A673 (cell line): Measurements from ENCODE around the gene KAT7. TPM values are rescaled to one million over a fixed set of nuclear protein-coding genes. Genes with fewer than 3 reads are reported as not detected.

Experiments used
- BruUV-seq: library from RNA; stranded (reverse); fragments of 400-500 nt; replicated peaks from 2 replicates; lab custom pipeline; 2021; lab: Mats Ljungman, UMichigan
- CTCF ChIA-PET: fragments of 300-600 bp; sonication (Branson Sonifier 250); formaldehyde crosslinking; loops from one replicate; lab custom pipeline; 2022; ENCODE audit warnings: antibody characterized with exemption; lab: Charles Lee
- POLR2A ChIA-PET: fragments of 300-600 bp; sonication (Branson Sonifier 250); formaldehyde crosslinking; loops from one replicate; lab custom pipeline; 2022; ENCODE audit warnings: antibody characterized with exemption; ENCODE audit not compliant: low non-redundant PET; lab: Charles Lee
- DNase-seq: peaks from one replicate; pipeline ENCODE4 v3.0.0-alpha.2; 2015; ENCODE audit warnings: low spot score
- H3K27ac ChIP-seq: fragments of 200-600 bp; sonication (generic); 2 replicates; pipeline ENCODE4 v1.5.1; 2016; ENCODE audit warnings: mixed run types, low read depth, mild to moderate bottlenecking, mixed read lengths, antibody characterized with exemption, low read length; ENCODE audit not compliant: poor library complexity, severe bottlenecking
- H3K27me3 ChIP-seq: fragments of 200-600 bp; sonication (generic); replicated peaks from 2 replicates; pipeline ENCODE4 v1.6.1; 2017; ENCODE audit warnings: mixed run types, low read depth, mild to moderate bottlenecking, mixed read lengths, antibody characterized with exemption, low read length; ENCODE audit not compliant: insufficient read depth, poor library complexity
- H3K36me3 ChIP-seq: fragments of 200-600 bp; sonication (generic); 2 replicates; pipeline ENCODE4 v1.6.1; 2016; ENCODE audit warnings: mixed run types, mild to moderate bottlenecking, mixed read lengths, antibody characterized with exemption, low read length; ENCODE audit not compliant: insufficient read depth, poor library complexity, severe bottlenecking
- H3K4me1 ChIP-seq: fragments of 200-600 bp; sonication (generic); 2 replicates; pipeline ENCODE4 v1.6.1; 2017; ENCODE audit warnings: mixed run types, mild to moderate bottlenecking, mixed read lengths, antibody characterized with exemption, low read length; ENCODE audit not compliant: insufficient read depth, poor library complexity, severe bottlenecking
- H3K4me3 ChIP-seq: fragments of 200-600 bp; sonication (generic); 2 replicates; pipeline ENCODE4 v1.5.1; 2016; ENCODE audit warnings: low read depth, mixed run types, mild to moderate bottlenecking, mixed read lengths, low read length; ENCODE audit not compliant: poor library complexity, severe bottlenecking
- H3K9me3 ChIP-seq: fragments of 200-600 bp; sonication (generic); 2 replicates; pipeline ENCODE4 v1.6.1; 2016; ENCODE audit warnings: mixed run types, low read depth, mild to moderate bottlenecking, mixed read lengths, antibody characterized with exemption, low read length; ENCODE audit not compliant: poor library complexity, severe bottlenecking
- CTCF ChIP-seq: fragments of 300-800, 200-600 bp; sonication (generic); conservative IDR thresholded peaks from 2 replicates; pipeline ENCODE4 v1.5.1; 2017; ENCODE audit warnings: low read depth, mild to moderate bottlenecking, antibody characterized with exemption, low read length, moderate library complexity, mixed read lengths
- EZH2 ChIP-seq: fragments of 200-600 bp; sonication (generic); IDR thresholded peaks from 2 replicates; pipeline ENCODE4 v1.6.1; 2017; ENCODE audit warnings: borderline replicate concordance, low read depth, mild to moderate bottlenecking, mixed read lengths, antibody characterized with exemption, low read length; ENCODE audit not compliant: poor library complexity, severe bottlenecking
- intact Hi-C: fragments of 100-400 bp; cut with micrococcal nuclease; formaldehyde crosslinking; loops from one replicate; pipeline ENCODE4 v1.10.0; 2022; ENCODE audit not compliant: unreplicated experiment
- total RNA-seq: library from RNA; stranded (reverse); gene quantifications from 2 replicates; pipeline ENCODE4 v1.2.3, GENCODE V29; 2021

KAT7 gene
- total RNA-seq, 1 experiment from 2014 or later: 94.0 TPM

GRCh38 chr17:49759203-49759602, 29.3 kb upstream of the KAT7 start:
- Histone ChIP-seq H3K27me3 (no peaks in the 10 kb centered on the region), H3K4me1 (peaks cover 4% of the 10 kb centered on the region), H3K27ac (no peak overlapping the region), H3K36me3 (no peaks in the 10 kb centered on the region), H3K4me3 (no peak overlapping the region), H3K9me3 (no peaks in the 10 kb centered on the region)
- POLR2A ChIA-PET: no interaction called here
- TF ChIP-seq EZH2 (no peak), CTCF (no peak)
- CTCF ChIA-PET: no interaction called here
- no peak for DNase-seq
- BruUV-seq: no TSS peak
- intact Hi-C loops: no loop called here

- POLR2A ChIA-PET: no interaction called here
- no peak for DNase-seq
- Histone ChIP-seq H3K4me1 (peaks cover 13% of the 10 kb centered on the region), H3K4me3 (no peak overlapping the region), H3K36me3 (no peaks in the 10 kb centered on the region), H3K9me3 (no peaks in the 10 kb centered on the region), H3K27ac (no peak overlapping the region), H3K27me3 (no peaks in the 10 kb centered on the region)
- intact Hi-C loops: no loop called here
- CTCF ChIA-PET: no interaction called here
- TSS peak; percentile 6 for BruUV-seq
- TF ChIP-seq CTCF: no peak
These were observed 28.2 kb upstream of the KAT7 start for GRCh38 chr17:49760296-49760695.

GRCh38 chr17:49760932-49761558, 27.4 kb upstream of the KAT7 start:
- Histone ChIP-seq H3K4me1 (peaks cover 15% of the 10 kb centered on the region), H3K9me3 (no peaks in the 10 kb centered on the region), H3K36me3 (no peaks in the 10 kb centered on the region), H3K4me3 (no peak overlapping the region), H3K27ac (no peak overlapping the region), H3K27me3 (peaks cover 1% of the 10 kb centered on the region)
- CTCF ChIA-PET: no interaction called here
- BruUV-seq: no TSS peak
- POLR2A ChIA-PET: no interaction called here
- intact Hi-C loops: no loop called here
- TF ChIP-seq EZH2 (no peak), CTCF (no peak)
- DNase-seq: no peak
